Sigmoid colon (tissue), 7 donors: ENCODE results near the gene TINCR. TPM values are rescaled to one million over a fixed set of nuclear protein-coding genes. Genes with fewer than 3 reads are reported as not detected.

Experiments used
- DNase-seq: peaks from one replicate; pipeline ENCODE4 v3.0.0-alpha.2; 2019
- H3K27ac ChIP-seq, 4 donors: fragments of 200-600 bp; sonication (generic); one replicate each; pipeline ENCODE4 v1.5.1; 2016 to 2019; ENCODE audit warnings: mild to moderate bottlenecking in 1 of 4
- H3K27me3 ChIP-seq, 3 donors: fragments of 200-600 bp; sonication (generic); one replicate each; pipeline ENCODE4 v1.5.1; 2019; ENCODE audit warnings: mild to moderate bottlenecking in 1 of 3
- H3K36me3 ChIP-seq, 4 donors: fragments of 200-600 bp; sonication (generic); one replicate each; pipeline ENCODE4 v1.5.1; 2016 to 2019
- H3K4me1 ChIP-seq, 4 donors: fragments of 200-600 bp; sonication (generic); one replicate each; pipeline ENCODE4 v1.5.1; 2017 to 2019
- H3K4me3 ChIP-seq, 4 donors: fragments of 200-600 bp; sonication (generic); one replicate each; pipeline ENCODE4 v1.5.1; 2017 to 2019; ENCODE audit warnings: mild to moderate bottlenecking in 2 of 4, moderate library complexity in 1 of 4
- H3K9me3 ChIP-seq, 4 donors: fragments of 200-600 bp in 3 of 4; sonication (generic) in 3 of 4; one replicate each; pipeline versions ENCODE4 v1.5.1 to v1.6.1; 2013 to 2019
- EP300 ChIP-seq, 4 donors: sonication (generic); formaldehyde crosslinking; IDR thresholded peaks; one replicate each; pipeline ENCODE4 v1.6.1; 2017; ENCODE audit warnings: antibody characterized with exemption in 4 of 4
- POLR2A ChIP-seq, 2 donors: fragments of 450-650 bp; IDR thresholded peaks; one replicate each; pipeline ENCODE4 v1.6.1; 2016; ENCODE audit warnings: antibody characterized with exemption in 2 of 2, mild to moderate bottlenecking in 2 of 2, moderate library complexity in 2 of 2
- POLR2AphosphoS5 ChIP-seq, 4 donors: sonication (generic); formaldehyde crosslinking; IDR thresholded peaks; one replicate each; pipeline ENCODE4 v1.6.1; 2017; ENCODE audit warnings: antibody characterized with exemption in 4 of 4
- WGBS, 2 donors: extraction: QIAGEN DNeasy Blood & Tissue Kit; methylation state at CpG; one replicate each; pipeline ENCODE4 v1.1.7; 2013; 5-methylcytosine and 5-hydroxymethylcytosine counted together
- intact Hi-C: fragments of 100-400 bp; cut with DNase I; formaldehyde crosslinking; loops from one replicate; pipeline ENCODE4 v1.15.1; 2023
- polyA plus RNA-seq, 3 donors: library from polyadenylated mRNA; stranded (reverse); fragments of 200-250 nt; gene quantifications; one replicate each; pipeline ENCODE4 v1.2.3, GENCODE V29; 2013
- total RNA-seq, 4 donors: library from RNA; depleted of rRNA; stranded (reverse); fragments of >200 nt; gene quantifications; one replicate each; pipeline ENCODE4 v1.1.0, GENCODE V29; 2016
- TF ChIP-seq, protein P1 (sequence below), 4 experiments: fragments of 450-650 bp in 3 of 4; fragments of 200-600 bp in 1 of 4; IDR thresholded peaks; one replicate each; pipeline ENCODE4 v1.5.1; 2016 to 2019; ENCODE audit warnings: antibody characterized with exemption in 4 of 4, mild to moderate bottlenecking in 3 of 4, moderate library complexity in 2 of 4
- donor health status: healthy with polysubstance abuse.
- donor health status: Bipolar disorder and iron deficiency.
- donor health status: healthy.

TINCR gene
- total and polyA plus RNA-seq, 7 donors = 0.33 to 27.5 (median 1.7) TPM; not detected in 1

DNA sequence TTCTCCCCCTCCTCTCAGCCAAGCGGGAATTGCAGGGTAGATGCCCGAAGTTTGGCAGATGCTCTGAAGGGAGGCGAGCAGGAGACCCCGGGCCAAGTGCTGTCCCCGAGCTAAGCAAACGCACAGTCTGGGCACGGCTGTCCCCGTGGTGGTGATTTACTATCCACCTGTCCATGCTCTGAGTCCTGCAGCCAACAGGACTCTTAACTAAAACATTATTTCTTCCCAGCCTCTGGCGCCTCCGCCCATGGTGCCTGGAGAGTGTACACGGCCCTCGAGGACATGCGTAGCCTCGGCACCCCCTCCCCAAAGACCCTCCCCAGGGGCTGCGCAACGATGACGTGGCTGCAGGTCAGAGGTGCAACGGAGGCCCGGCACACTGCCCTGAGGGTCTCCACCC, 7.6 kb downstream of the TINCR start:
- 45 to 55% methylated on average over 19 of the region's 19 CpGs for WGBS, 2 donors
- H3K4me3 ChIP-seq = no peak overlapping the region

DNA sequence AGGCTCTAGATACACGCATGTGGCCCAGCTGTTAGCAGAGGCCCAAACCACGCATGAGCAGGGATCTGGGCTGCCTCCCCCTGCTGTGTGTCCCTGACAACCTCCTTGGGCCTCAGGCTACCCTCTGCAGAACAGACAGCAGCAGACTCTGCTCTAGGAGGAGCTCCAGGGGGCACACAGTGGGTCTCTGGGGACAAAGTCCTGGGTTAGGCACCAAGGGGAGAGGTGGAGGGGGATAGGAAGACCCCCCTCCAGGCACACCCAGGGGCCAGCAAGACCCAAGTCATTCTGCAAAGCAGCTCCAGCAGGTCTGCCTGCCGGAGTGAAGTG, 8.0 kb downstream of the TINCR start:
- peaks cover 0 to 5% (median 1%) of the 10 kb centered on the region in 4 donors for H3K9me3 ChIP-seq
- no peaks in the 10 kb centered on the region for H3K4me1 ChIP-seq
- TF ChIP-seq POLR2A (IDR thresholded peaks at IDR 0.05) (no peak), EP300 (IDR thresholded peaks at IDR 0.05) (no peak), POLR2AphosphoS5 (IDR thresholded peaks at IDR 0.05) (no peak)
- TF ChIP-seq, protein P1, sequence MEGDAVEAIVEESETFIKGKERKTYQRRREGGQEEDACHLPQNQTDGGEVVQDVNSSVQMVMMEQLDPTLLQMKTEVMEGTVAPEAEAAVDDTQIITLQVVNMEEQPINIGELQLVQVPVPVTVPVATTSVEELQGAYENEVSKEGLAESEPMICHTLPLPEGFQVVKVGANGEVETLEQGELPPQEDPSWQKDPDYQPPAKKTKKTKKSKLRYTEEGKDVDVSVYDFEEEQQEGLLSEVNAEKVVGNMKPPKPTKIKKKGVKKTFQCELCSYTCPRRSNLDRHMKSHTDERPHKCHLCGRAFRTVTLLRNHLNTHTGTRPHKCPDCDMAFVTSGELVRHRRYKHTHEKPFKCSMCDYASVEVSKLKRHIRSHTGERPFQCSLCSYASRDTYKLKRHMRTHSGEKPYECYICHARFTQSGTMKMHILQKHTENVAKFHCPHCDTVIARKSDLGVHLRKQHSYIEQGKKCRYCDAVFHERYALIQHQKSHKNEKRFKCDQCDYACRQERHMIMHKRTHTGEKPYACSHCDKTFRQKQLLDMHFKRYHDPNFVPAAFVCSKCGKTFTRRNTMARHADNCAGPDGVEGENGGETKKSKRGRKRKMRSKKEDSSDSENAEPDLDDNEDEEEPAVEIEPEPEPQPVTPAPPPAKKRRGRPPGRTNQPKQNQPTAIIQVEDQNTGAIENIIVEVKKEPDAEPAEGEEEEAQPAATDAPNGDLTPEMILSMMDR (IDR thresholded peaks at IDR 0.05) = no peak
- WGBS, 2 donors = 20 to 43% methylated on average over 3 of the region's 3 CpGs
- H3K27me3 ChIP-seq = peaks cover 0 to 73% (median 10%) of the 10 kb centered on the region in 3 donors
- no peaks in the 10 kb centered on the region for H3K36me3 ChIP-seq
- no peak overlapping the region for H3K4me3 ChIP-seq
- H3K27ac ChIP-seq = no peak overlapping the region
- intact Hi-C loops = no loop called here
- no peak for DNase-seq

More for the DNA sequence above, 7.6 kb downstream of the TINCR start:
- DNase-seq = no peak
- Histone ChIP-seq H3K27me3 (peaks cover 0 to 77% (median 10%) of the 10 kb centered on the region in 3 donors), H3K4me1 (no peaks in the 10 kb centered on the region), H3K9me3 (peaks cover 0 to 5% (median 1%) of the 10 kb centered on the region in 4 donors), H3K36me3 (no peaks in the 10 kb centered on the region), H3K27ac (no peak overlapping the region)
- intact Hi-C loops = no loop called here
- TF ChIP-seq EP300 (IDR thresholded peaks at IDR 0.05) (no peak), POLR2A (IDR thresholded peaks at IDR 0.05) (no peak), POLR2AphosphoS5 (IDR thresholded peaks at IDR 0.05) (no peak)
- TF ChIP-seq, protein P1 (IDR thresholded peaks at IDR 0.05) = no peak

DNA sequence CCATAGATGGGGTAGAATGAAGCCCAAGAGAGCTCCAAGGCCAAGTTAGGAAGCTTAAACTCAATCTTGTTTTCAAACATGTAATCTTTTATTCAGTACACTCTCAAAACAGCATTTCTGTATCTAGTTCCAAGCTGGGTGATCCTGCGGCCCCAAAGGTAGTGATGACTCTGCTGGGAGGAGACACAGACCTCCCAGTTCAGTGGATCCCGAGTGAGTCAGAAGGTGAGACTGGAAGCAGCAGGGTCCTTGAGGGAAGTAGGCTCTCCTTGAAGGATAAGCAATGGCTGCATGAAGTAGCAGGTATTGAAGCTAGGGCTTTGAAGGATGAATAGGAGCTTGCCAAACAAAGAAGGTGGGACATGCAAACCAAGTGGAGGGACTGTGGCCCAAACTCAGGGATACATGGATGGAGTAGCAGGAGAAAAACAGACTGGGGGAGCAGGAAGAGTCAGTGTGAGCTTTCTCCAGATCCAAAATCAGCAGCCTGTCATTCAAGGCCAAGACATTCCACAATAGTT, 9.6 kb downstream of the TINCR start:
- H3K36me3 ChIP-seq = no peaks in the 10 kb centered on the region
- H3K27ac ChIP-seq = no peak overlapping the region
- TF ChIP-seq POLR2A (IDR thresholded peaks at IDR 0.05) = no peak
- TF ChIP-seq EP300 (IDR thresholded peaks at IDR 0.05) = no peak
- TF ChIP-seq, protein P1 (IDR thresholded peaks at IDR 0.05) = no peak
- no peak for TF ChIP-seq POLR2AphosphoS5 (IDR thresholded peaks at IDR 0.05)
- 69 to 79% methylated on average over 2 of the region's 2 CpGs for WGBS, 2 donors
- peaks cover 0 to 60% (median 6%) of the 10 kb centered on the region in 3 donors for H3K27me3 ChIP-seq
- peaks cover 0 to 5% (median 1%) of the 10 kb centered on the region in 4 donors for H3K9me3 ChIP-seq
- H3K4me3 ChIP-seq = no peak overlapping the region
- DNase-seq = no peak
- intact Hi-C loops = no loop called here
- H3K4me1 ChIP-seq = no peaks in the 10 kb centered on the region

DNA sequence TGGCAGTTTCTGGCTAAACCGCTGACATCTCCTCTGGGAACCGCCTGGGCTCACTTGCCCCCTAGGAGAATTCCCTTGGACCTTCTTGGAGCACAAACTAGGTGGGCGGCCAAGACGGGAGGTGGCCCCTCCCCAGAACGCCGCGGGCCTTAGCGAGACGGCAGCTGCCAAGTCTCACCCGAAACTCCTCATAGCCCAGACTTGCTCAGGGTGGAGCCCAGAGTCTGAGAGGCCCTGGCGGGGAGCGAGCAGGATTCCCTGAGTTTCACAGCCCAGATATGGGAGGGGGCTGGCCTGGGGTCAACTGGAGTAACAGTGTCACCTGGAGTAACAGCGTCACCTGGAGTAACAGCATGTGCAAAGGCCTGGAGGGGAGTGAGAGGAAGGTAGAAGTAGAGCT, 10.1 kb downstream of the TINCR start:
- Histone ChIP-seq H3K4me1 (no peaks in the 10 kb centered on the region), H3K27ac (no peak overlapping the region), H3K4me3 (no peak overlapping the region), H3K27me3 (peaks cover 0 to 55% (median 3%) of the 10 kb centered on the region in 3 donors), H3K36me3 (no peaks in the 10 kb centered on the region), H3K9me3 (peaks cover 0 to 5% (median under 1%) of the 10 kb centered on the region in 4 donors)
- intact Hi-C loops = no loop called here
- TF ChIP-seq POLR2AphosphoS5 (IDR thresholded peaks at IDR 0.05) (no peak), POLR2A (IDR thresholded peaks at IDR 0.05) (no peak), EP300 (IDR thresholded peaks at IDR 0.05) (no peak)
- TF ChIP-seq, protein P1 (IDR thresholded peaks at IDR 0.05) = no peak
- 36 to 59% methylated on average over 13 of the region's 13 CpGs for WGBS, 2 donors
- no peak for DNase-seq

DNA sequence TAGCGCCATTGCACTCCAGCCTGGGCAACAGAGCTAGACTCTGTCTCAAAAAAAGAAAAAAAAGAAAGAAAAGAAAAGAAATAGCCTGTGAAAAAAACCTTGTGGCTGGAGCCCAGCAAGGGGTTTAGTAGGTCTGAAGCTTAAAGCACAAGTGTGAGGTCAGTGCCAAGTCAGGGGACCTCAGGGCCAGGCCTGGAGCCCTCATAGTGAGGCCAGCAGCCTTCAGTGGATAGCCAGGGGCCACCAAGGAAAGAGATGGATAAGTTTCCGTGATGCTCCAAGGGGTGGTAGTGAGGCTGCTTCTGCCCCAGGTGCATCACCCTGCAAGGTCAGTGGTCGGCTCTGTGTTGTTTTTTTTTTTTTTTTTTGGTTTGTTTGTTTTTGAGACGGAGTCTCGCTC, 12.9 kb downstream of the TINCR start:
- no peaks in the 10 kb centered on the region for H3K36me3 ChIP-seq
- intact Hi-C loops = no loop called here
- WGBS, 2 donors = 62 to 84% methylated on average over 5 of the region's 5 CpGs
- H3K9me3 ChIP-seq = no peaks in the 10 kb centered on the region
- no peaks in the 10 kb centered on the region for H3K4me1 ChIP-seq
- DNase-seq = no peak
- H3K4me3 ChIP-seq = no peak overlapping the region
- TF ChIP-seq POLR2A (IDR thresholded peaks at IDR 0.05) = no peak
- TF ChIP-seq POLR2AphosphoS5 (IDR thresholded peaks at IDR 0.05) = no peak
- no peak for TF ChIP-seq EP300 (IDR thresholded peaks at IDR 0.05)
- TF ChIP-seq, protein P1 (IDR thresholded peaks at IDR 0.05) = no peak
- H3K27ac ChIP-seq = no peak overlapping the region
- peaks cover 0 to 30% (median 3%) of the 10 kb centered on the region in 3 donors for H3K27me3 ChIP-seq
